Fibroblast of mammary gland (primary cell): Measurements from ENCODE around the gene ABT1.

Experiments
- DNase-seq: peaks from one replicate; pipeline ENCODE4 v3.0.0-alpha.2; 2010; ENCODE audit warnings: low read depth
- H3K4me3 ChIP-seq: 2 replicates; pipeline ENCODE4 v1.5.1; 2011; ENCODE audit warnings: low read depth, mild to moderate bottlenecking, low read length, moderate library complexity; ENCODE audit not compliant: control insufficient read depth
- TF ChIP-seq, protein P1 (sequence below): conservative IDR thresholded peaks from 2 replicates; pipeline ENCODE4 v1.5.1; 2011; ENCODE audit warnings: low read depth, low read length, inconsistent platforms; ENCODE audit not compliant: control insufficient read depth, insufficient read depth

Gene ABT1

GRCh38 chr6:26646074-26646473 lies 49.3 kb downstream of the ABT1 start:
- TF ChIP-seq, protein P1, sequence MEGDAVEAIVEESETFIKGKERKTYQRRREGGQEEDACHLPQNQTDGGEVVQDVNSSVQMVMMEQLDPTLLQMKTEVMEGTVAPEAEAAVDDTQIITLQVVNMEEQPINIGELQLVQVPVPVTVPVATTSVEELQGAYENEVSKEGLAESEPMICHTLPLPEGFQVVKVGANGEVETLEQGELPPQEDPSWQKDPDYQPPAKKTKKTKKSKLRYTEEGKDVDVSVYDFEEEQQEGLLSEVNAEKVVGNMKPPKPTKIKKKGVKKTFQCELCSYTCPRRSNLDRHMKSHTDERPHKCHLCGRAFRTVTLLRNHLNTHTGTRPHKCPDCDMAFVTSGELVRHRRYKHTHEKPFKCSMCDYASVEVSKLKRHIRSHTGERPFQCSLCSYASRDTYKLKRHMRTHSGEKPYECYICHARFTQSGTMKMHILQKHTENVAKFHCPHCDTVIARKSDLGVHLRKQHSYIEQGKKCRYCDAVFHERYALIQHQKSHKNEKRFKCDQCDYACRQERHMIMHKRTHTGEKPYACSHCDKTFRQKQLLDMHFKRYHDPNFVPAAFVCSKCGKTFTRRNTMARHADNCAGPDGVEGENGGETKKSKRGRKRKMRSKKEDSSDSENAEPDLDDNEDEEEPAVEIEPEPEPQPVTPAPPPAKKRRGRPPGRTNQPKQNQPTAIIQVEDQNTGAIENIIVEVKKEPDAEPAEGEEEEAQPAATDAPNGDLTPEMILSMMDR = no peak
- no peak for DNase-seq

More at GRCh38 chr6:26646074-26646473, 49.3 kb downstream of the ABT1 start:
- no peak overlapping the region for H3K4me3 ChIP-seq
